HepG2 (cell line): ENCODE data around the gene EVA1A. TPM values are rescaled to one million over a fixed set of nuclear protein-coding genes. Genes with fewer than 3 reads are reported as not detected.

Source experiments
- ATAC-seq: fragments of 200-7000 bp; cut with Tn5 transposase; 3 replicates; pipeline ENCODE4 v1.9.1; 2020; ENCODE audit warnings: mild to moderate bottlenecking, moderate library complexity
- BruUV-seq: library from RNA; stranded (reverse); fragments of 400-500 nt; replicated peaks from 2 replicates; lab custom pipeline; 2021; lab: Mats Ljungman, UMichigan
- CTCF ChIA-PET: fragments of 300-600 bp; formaldehyde crosslinking; extraction: SDS; loops from one replicate; lab custom pipeline; 2021; ENCODE audit warnings: low total read pairs, inconsistent platforms, low intra/inter-chr PET ratio; lab: Yijun Ruan, JAX
- POLR2A ChIA-PET: fragments of 350-600 bp; sonication (Branson Sonifier 250); formaldehyde crosslinking; loops from one replicate; lab custom pipeline; 2020; ENCODE audit warnings: antibody characterized with exemption, inconsistent platforms; lab: Yijun Ruan, JAX
- DNase-seq: peaks from one replicate; pipeline ENCODE4 v3.0.0-alpha.2; 2015; ENCODE audit warnings: low spot score
- FAIRE-seq: peaks from 3 replicates; lab custom pipeline; 2011; peaks lifted over from hg19 to GRCh38; lab: Jason Lieb, UNC
- H2AFZ ChIP-seq: one replicate; pipeline ENCODE4 v1.6.1; 2011; ENCODE audit warnings: low read length, inconsistent platforms
- H3K27ac ChIP-seq: fragments of 300-600 bp; 3 replicates; pipeline ENCODE4 v1.8.0; 2011; ENCODE audit warnings: mixed run types, mild to moderate bottlenecking, mixed read lengths, low read length, inconsistent platforms; ENCODE audit not compliant: insufficient read depth; ENCODE audit errors: extremely low read length
- H3K27me3 ChIP-seq, 2 experiments: fragments of 200-600 bp in 1 of 2; 2 replicates in 1 of 2; 3 replicates in 1 of 2; pipeline versions ENCODE4 v1.6.0 to v1.8.0; 2011; ENCODE audit warnings: low read length in 2 of 2, mild to moderate bottlenecking in 2 of 2, moderate library complexity in 2 of 2, inconsistent platforms in 1 of 2; ENCODE audit not compliant: insufficient read depth in 2 of 2, control insufficient read depth in 1 of 2
- H3K36me3 ChIP-seq, 2 experiments: fragments of 200-600 bp in 1 of 2; replicated peaks in 1 of 2; 2 replicates in 1 of 2; 3 replicates in 1 of 2; pipeline versions ENCODE4 v1.5.1 to v1.8.0; 2011; ENCODE audit warnings: low read length in 2 of 2, inconsistent platforms in 1 of 2; ENCODE audit not compliant: insufficient read depth in 2 of 2, control insufficient read depth in 1 of 2
- H3K4me1 ChIP-seq: 2 replicates; pipeline ENCODE4 v1.5.1; 2012; ENCODE audit warnings: low read length, inconsistent platforms; ENCODE audit not compliant: insufficient read depth
- H3K4me2 ChIP-seq: 2 replicates; pipeline ENCODE4 v1.6.0; 2011; ENCODE audit warnings: low read depth, low read length, inconsistent platforms
- H3K4me3 ChIP-seq, 3 experiments: fragments of 200-600 bp in 1 of 3; sonication (generic), shearing (Covaris generic) in 1 of 3; replicated peaks in 1 of 3; 2 replicates each; pipeline ENCODE4 v1.5.1; 2011 to 2016; ENCODE audit warnings: low read length in 3 of 3, inconsistent platforms in 2 of 3, low read depth in 2 of 3, mild to moderate bottlenecking in 2 of 3, control low read depth in 1 of 3, mixed read lengths in 1 of 3; ENCODE audit not compliant: insufficient read depth in 1 of 3
- H3K79me2 ChIP-seq: one replicate; pipeline ENCODE4 v1.6.1; 2011; ENCODE audit warnings: low read length, inconsistent platforms; ENCODE audit not compliant: insufficient read depth
- H3K9ac ChIP-seq: 2 replicates; pipeline ENCODE4 v1.6.0; 2011; ENCODE audit warnings: mild to moderate bottlenecking, low read depth, low read length, inconsistent platforms; ENCODE audit not compliant: insufficient read depth
- H3K9me3 ChIP-seq: 2 replicates; pipeline ENCODE4 v1.5.1; 2012; ENCODE audit warnings: mild to moderate bottlenecking, low read length
- H4K20me1 ChIP-seq: 2 replicates; pipeline ENCODE4 v1.6.0; 2011; ENCODE audit warnings: inconsistent platforms, mild to moderate bottlenecking, low read length, moderate library complexity; ENCODE audit not compliant: insufficient read depth
- AGO1 ChIP-seq: fragments of 200-400 bp; formaldehyde crosslinking; IDR thresholded peaks from 2 replicates; pipeline ENCODE4 v1.6.1; 2017; ENCODE audit warnings: mild to moderate bottlenecking, low read depth, low read length, moderate library complexity; ENCODE audit not compliant: poor library complexity, severe bottlenecking
- ESRRA ChIP-seq: sonication (generic); formaldehyde crosslinking; IDR thresholded peaks from 2 replicates; pipeline ENCODE4 v1.5.1; 2020; ENCODE audit warnings: mild to moderate bottlenecking, low read depth, missing genetic modification reagents
- MED13 ChIP-seq: sonication (generic); formaldehyde crosslinking; IDR thresholded peaks from 2 replicates; pipeline ENCODE4 v1.5.0; 2020; ENCODE audit warnings: missing genetic modification reagents
- ZNF501 ChIP-seq: sonication (generic); formaldehyde crosslinking; IDR thresholded peaks from 2 replicates; pipeline ENCODE4 v1.5.1; 2020; ENCODE audit warnings: mild to moderate bottlenecking, moderate library complexity, missing genetic modification reagents
- ZNF546 ChIP-seq: sonication (generic); formaldehyde crosslinking; conservative IDR thresholded peaks from 2 replicates; pipeline ENCODE4 v1.8.1; 2023; ENCODE audit warnings: mild to moderate bottlenecking, missing genetic modification reagents
- ZNF598 ChIP-seq: sonication (generic); formaldehyde crosslinking; IDR thresholded peaks from 2 replicates; pipeline ENCODE4 v1.5.1; 2020; ENCODE audit warnings: mild to moderate bottlenecking, missing genetic modification reagents, borderline replicate concordance
- WGBS: methylation state at CpG from one replicate; pipeline ENCODE4 v1.1.6; 2017; ENCODE audit warnings: low lambda C conversion rate; 5-methylcytosine and 5-hydroxymethylcytosine counted together
- in situ Hi-C: cut with HindIII; loops from 2 replicates; pipeline ENCODE4 v1.10.0; 2017; ENCODE audit warnings: low pct_unique_long_range_greater_than_20kb; ENCODE audit not compliant: extremely low pct_ligation_motif_present
- intact Hi-C: fragments of 100-400 bp; cut with micrococcal nuclease; formaldehyde crosslinking; loops from one replicate; pipeline ENCODE4 v1.10.0; 2022; ENCODE audit not compliant: unreplicated experiment
- polyA plus RNA-seq, 8 experiments: library from polyadenylated mRNA; depleted of rRNA in 3 of 8; stranded (reverse) in 7 of 8; unstranded in 1 of 8; fragments of >200 nt; fragmentation: Illumina TruSeq in 4 of 8; extraction: Trizol in 4 of 8; gene quantifications; 2 replicates each; pipeline versions ENCODE4 v1.2.1 to v1.2.3, GENCODE V29; 2011 to 2016; ENCODE audit warnings: low read depth in 4 of 8, missing spikeins in 1 of 8, mixed read lengths in 1 of 8; ENCODE audit not compliant: insufficient read depth in 1 of 8
- total RNA-seq, 5 experiments: library from RNA; depleted of rRNA; stranded (reverse); fragments of >200 nt; fragmentation: Illumina TruSeq; extraction: Trizol; gene quantifications; 2 replicates each; pipeline ENCODE4 v1.2.3, GENCODE V29; 2016; ENCODE audit warnings: low read depth in 1 of 5
- TF ChIP-seq, protein P1 (sequence below): sonication (generic); formaldehyde crosslinking; IDR thresholded peaks from 2 replicates; pipeline ENCODE4 v1.4.0; 2020; ENCODE audit warnings: missing genetic modification reagents
- TF ChIP-seq, protein P2 (sequence below): sonication (generic); formaldehyde crosslinking; conservative IDR thresholded peaks from 2 replicates; pipeline ENCODE4 v1.8.0; 2022; ENCODE audit warnings: missing genetic modification reagents
- TF ChIP-seq, protein P3 (sequence below): sonication (generic); formaldehyde crosslinking; IDR thresholded peaks from 2 replicates; pipeline ENCODE4 v1.4.0; 2020; ENCODE audit warnings: mild to moderate bottlenecking, missing genetic modification reagents
- TF ChIP-seq, protein P4 (sequence below): sonication (generic); formaldehyde crosslinking; IDR thresholded peaks from 2 replicates; pipeline ENCODE4 v1.8.1; 2023; ENCODE audit warnings: missing genetic modification reagents, mild to moderate bottlenecking, borderline replicate concordance
- TF ChIP-seq, protein P5 (sequence below): sonication (generic); formaldehyde crosslinking; conservative IDR thresholded peaks from 2 replicates; pipeline ENCODE4 v1.8.0; 2022; ENCODE audit warnings: mild to moderate bottlenecking, moderate library complexity, missing genetic modification reagents

Gene EVA1A
- total and polyA plus RNA-seq, 2 of the 13 experiments (the other 11 are each of a cell fraction or from before 2014, with no cell fraction given), result 57.5 to 57.8 TPM

DNA sequence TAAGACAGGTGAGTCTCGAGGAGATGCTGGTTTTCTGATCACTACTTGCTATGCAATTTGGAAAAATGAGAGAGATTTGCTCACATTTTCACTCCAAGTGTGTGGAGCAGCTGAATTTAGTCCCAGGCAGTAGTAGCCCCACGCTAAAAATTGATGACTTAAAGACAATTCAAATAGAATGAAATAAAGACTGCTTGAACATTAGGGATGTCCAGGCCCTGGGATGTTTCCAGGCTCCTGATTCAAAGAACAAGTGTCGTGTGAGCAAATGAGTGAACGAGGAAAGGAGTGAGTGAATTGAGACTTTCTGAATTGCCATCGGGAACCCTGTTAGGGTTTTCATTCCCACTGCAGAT lies 48.6 kb upstream of the EVA1A start:
- H3K9me3 ChIP-seq, result no peaks in the 10 kb centered on the region
- no peaks in the 10 kb centered on the region for H4K20me1 ChIP-seq
- in situ Hi-C loops (loop anchor here (5.0 to 25.0 kb wide), 4 partner anchors 37 to 547 kb away; no protein-coding TSS in a partner anchor), intact Hi-C loops (loop anchor here (1.0 to 2.0 kb wide), 5 partner anchors 19 to 145 kb away; partner anchors contain the start of gene EVA1A)
- WGBS, result 26% methylated on average over 5 of the region's 5 CpGs
- no peak overlapping the region for H3K27ac ChIP-seq
- ChIA-PET CTCF (interaction anchor here (0.8 to 6.4 kb wide), 4 partner anchors 49 to 205 kb away, joined by 4 to 144 read pairs (median 11); partner anchors contain the start of gene EVA1A), POLR2A (interaction anchor here (0.9 to 1.6 kb wide), 7 partner anchors 19 to 143 kb away, joined by 3 to 18 read pairs (median 4); partner anchors contain the start of gene EVA1A)
- no peaks in the 10 kb centered on the region for H3K79me2 ChIP-seq
- no TSS peak for BruUV-seq
- no peak for ATAC-seq
- no peak overlapping the region for H3K4me3 ChIP-seq
- DNase-seq, result no peak
- FAIRE-seq, result no peak
- peaks cover 71% of the 10 kb centered on the region for H3K4me1 ChIP-seq
- H2AFZ ChIP-seq, result no peak overlapping the region
- H3K4me2 ChIP-seq, result peak overlapping the region; percentile 79; the same call in 1 of the 2 replicates
- H3K27me3 ChIP-seq, result no peaks in the 10 kb centered on the region; a peak in 1 of 5 replicates
- H3K9ac ChIP-seq, result no peak overlapping the region
- TF ChIP-seq, protein P1, sequence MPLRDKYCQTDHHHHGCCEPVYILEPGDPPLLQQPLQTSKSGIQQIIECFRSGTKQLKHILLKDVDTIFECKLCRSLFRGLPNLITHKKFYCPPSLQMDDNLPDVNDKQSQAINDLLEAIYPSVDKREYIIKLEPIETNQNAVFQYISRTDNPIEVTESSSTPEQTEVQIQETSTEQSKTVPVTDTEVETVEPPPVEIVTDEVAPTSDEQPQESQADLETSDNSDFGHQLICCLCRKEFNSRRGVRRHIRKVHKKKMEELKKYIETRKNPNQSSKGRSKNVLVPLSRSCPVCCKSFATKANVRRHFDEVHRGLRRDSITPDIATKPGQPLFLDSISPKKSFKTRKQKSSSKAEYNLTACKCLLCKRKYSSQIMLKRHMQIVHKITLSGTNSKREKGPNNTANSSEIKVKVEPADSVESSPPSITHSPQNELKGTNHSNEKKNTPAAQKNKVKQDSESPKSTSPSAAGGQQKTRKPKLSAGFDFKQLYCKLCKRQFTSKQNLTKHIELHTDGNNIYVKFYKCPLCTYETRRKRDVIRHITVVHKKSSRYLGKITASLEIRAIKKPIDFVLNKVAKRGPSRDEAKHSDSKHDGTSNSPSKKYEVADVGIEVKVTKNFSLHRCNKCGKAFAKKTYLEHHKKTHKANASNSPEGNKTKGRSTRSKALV (CRISPR knock-in tag), result no peak; the same call in 1 of the 2 replicates
- TF ChIP-seq, protein P2, sequence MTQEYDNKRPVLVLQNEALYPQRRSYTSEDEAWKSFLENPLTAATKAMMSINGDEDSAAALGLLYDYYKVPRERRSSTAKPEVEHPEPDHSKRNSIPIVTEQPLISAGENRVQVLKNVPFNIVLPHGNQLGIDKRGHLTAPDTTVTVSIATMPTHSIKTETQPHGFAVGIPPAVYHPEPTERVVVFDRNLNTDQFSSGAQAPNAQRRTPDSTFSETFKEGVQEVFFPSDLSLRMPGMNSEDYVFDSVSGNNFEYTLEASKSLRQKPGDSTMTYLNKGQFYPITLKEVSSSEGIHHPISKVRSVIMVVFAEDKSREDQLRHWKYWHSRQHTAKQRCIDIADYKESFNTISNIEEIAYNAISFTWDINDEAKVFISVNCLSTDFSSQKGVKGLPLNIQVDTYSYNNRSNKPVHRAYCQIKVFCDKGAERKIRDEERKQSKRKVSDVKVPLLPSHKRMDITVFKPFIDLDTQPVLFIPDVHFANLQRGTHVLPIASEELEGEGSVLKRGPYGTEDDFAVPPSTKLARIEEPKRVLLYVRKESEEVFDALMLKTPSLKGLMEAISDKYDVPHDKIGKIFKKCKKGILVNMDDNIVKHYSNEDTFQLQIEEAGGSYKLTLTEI, result no peak
- TF ChIP-seq ESRRA (0 out of 2 replicates have a peak, but pooled peaks have one; percentile 13), AGO1 (no peak), ZNF598 (0 out of 2 replicates have a peak, but pooled peaks have one; percentile 3), MED13 (CRISPR knock-in tag) (peak; percentile 11; the same call in 1 of the 2 replicates), ZNF501 (CRISPR knock-in tag) (0 out of 2 replicates have a peak, but pooled peaks have one; percentile 6), ZNF546 (CRISPR knock-in tag) (0 out of 2 replicates have a peak, but pooled peaks have one; percentile 29)
- TF ChIP-seq, protein P3, sequence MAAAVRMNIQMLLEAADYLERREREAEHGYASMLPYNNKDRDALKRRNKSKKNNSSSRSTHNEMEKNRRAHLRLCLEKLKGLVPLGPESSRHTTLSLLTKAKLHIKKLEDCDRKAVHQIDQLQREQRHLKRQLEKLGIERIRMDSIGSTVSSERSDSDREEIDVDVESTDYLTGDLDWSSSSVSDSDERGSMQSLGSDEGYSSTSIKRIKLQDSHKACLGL (CRISPR knock-in tag), result 0 out of 2 replicates have a peak, but pooled peaks have one; percentile 3
- TF ChIP-seq, protein P4, sequence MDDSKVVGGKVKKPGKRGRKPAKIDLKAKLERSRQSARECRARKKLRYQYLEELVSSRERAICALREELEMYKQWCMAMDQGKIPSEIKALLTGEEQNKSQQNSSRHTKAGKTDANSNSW, result 0 out of 2 replicates have a peak, but pooled peaks have one; percentile 1
- TF ChIP-seq, protein P5, sequence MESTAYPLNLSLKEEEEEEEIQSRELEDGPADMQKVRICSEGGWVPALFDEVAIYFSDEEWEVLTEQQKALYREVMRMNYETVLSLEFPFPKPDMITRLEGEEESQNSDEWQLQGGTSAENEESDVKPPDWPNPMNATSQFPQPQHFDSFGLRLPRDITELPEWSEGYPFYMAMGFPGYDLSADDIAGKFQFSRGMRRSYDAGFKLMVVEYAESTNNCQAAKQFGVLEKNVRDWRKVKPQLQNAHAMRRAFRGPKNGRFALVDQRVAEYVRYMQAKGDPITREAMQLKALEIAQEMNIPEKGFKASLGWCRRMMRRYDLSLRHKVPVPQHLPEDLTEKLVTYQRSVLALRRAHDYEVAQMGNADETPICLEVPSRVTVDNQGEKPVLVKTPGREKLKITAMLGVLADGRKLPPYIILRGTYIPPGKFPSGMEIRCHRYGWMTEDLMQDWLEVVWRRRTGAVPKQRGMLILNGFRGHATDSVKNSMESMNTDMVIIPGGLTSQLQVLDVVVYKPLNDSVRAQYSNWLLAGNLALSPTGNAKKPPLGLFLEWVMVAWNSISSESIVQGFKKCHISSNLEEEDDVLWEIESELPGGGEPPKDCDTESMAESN (CRISPR knock-in tag), result 0 out of 2 replicates have a peak, but pooled peaks have one; percentile 4
- TF ChIP-seq, all 625 proteins: peak for 8
- H3K36me3 ChIP-seq, result no peaks in the 10 kb centered on the region
